Dermis lymphatic vessel endothelial cell (primary cell): ENCODE measurements around the gene MYH8. TPM values are rescaled to one million over a fixed set of nuclear protein-coding genes. Genes with fewer than 3 reads are reported as not detected.

Experiments
- total RNA-seq: library from RNA; depleted of rRNA; stranded (reverse); fragments of >200 nt; gene quantifications from 2 replicates; pipeline ENCODE4 v1.2.1, GENCODE V29; 2014

Gene MYH8
- total RNA-seq, result not detected in 2 replicates

GRCh38 chr17:10421900-10422542, at the start of gene MYH8:
Gene MYH8, minus strand, starts transcription at chr17:10421950. Its CDS starts 1,723 bp downstream, at chr17:10420227.

GRCh38 chr17:10469459-10469858, 47.7 kb upstream of the MYH8 start, which contains the start of gene MYH4:
Gene MYH4, minus strand, starts transcription at chr17:10469559. Its CDS starts 2,814 bp downstream, at chr17:10466745.

GRCh38 chr17:10372906-10373305, 48.8 kb downstream of the MYH8 start, which contains the start of gene MYH13:
Gene MYH13, minus strand, starts transcription at chr17:10373006. Its CDS starts 8,476 bp downstream, at chr17:10364530.

Other genes starting within 250 kb of the MYH8 start
- 6.5 and 9.5 TPM in 2 replicates for gene GAS7, start 223.3 kb downstream of the MYH8 start, total RNA-seq
- not detected in 2 replicates for gene MYH13, start 48.9 kb downstream of the MYH8 start, total RNA-seq
- not detected in 2 replicates for gene MYH4, start 47.6 kb upstream of the MYH8 start, total RNA-seq
- under 0.01 TPM in 1 of 2 replicates, not detected in the other for gene MYH1, start 96.6 kb upstream of the MYH8 start, total RNA-seq
- not detected in 2 replicates for gene MYH2, start 127.7 kb upstream of the MYH8 start, total RNA-seq
- gene MYH3, start 235.4 kb upstream of the MYH8 start, total RNA-seq, result 0.22 and 0.52 TPM in 2 replicates